HL-60 (cell line): ENCODE measurements around the gene IPCEF1.

Experiments used
- CTCF ChIP-seq: IDR thresholded peaks from one replicate; pipeline ENCODE4 v1.5.1; 2011; ENCODE audit warnings: low read length, control low read depth, inconsistent platforms; ENCODE audit not compliant: insufficient read depth
- TF ChIP-seq, protein P1 (sequence below): IDR thresholded peaks from 2 replicates; pipeline ENCODE4 v1.6.1; 2012; ENCODE audit warnings: low read depth; ENCODE audit not compliant: insufficient replicate concordance

GRCh38 chr6:154406301-154406700 lies 49.7 kb upstream of the IPCEF1 start:
- TF ChIP-seq CTCF: no peak
- TF ChIP-seq, protein P1, sequence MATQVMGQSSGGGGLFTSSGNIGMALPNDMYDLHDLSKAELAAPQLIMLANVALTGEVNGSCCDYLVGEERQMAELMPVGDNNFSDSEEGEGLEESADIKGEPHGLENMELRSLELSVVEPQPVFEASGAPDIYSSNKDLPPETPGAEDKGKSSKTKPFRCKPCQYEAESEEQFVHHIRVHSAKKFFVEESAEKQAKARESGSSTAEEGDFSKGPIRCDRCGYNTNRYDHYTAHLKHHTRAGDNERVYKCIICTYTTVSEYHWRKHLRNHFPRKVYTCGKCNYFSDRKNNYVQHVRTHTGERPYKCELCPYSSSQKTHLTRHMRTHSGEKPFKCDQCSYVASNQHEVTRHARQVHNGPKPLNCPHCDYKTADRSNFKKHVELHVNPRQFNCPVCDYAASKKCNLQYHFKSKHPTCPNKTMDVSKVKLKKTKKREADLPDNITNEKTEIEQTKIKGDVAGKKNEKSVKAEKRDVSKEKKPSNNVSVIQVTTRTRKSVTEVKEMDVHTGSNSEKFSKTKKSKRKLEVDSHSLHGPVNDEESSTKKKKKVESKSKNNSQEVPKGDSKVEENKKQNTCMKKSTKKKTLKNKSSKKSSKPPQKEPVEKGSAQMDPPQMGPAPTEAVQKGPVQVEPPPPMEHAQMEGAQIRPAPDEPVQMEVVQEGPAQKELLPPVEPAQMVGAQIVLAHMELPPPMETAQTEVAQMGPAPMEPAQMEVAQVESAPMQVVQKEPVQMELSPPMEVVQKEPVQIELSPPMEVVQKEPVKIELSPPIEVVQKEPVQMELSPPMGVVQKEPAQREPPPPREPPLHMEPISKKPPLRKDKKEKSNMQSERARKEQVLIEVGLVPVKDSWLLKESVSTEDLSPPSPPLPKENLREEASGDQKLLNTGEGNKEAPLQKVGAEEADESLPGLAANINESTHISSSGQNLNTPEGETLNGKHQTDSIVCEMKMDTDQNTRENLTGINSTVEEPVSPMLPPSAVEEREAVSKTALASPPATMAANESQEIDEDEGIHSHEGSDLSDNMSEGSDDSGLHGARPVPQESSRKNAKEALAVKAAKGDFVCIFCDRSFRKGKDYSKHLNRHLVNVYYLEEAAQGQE: no peak
